NB4 (cell line): ENCODE data around the gene CTNNA2.

Source experiments
- MYC ChIP-seq: IDR thresholded peaks from 2 replicates; pipeline ENCODE4 v1.6.1; 2011; ENCODE audit warnings: low read depth, low read length
- POLR2A ChIP-seq: IDR thresholded peaks from 2 replicates; pipeline ENCODE4 v1.6.1; 2011; ENCODE audit warnings: mild to moderate bottlenecking; ENCODE audit not compliant: insufficient read length; ENCODE audit errors: extremely low read depth
- TF ChIP-seq, protein P1 (sequence below): IDR thresholded peaks from one replicate; pipeline ENCODE4 v1.5.1; 2012; ENCODE audit warnings: low read depth, low read length

DNA sequence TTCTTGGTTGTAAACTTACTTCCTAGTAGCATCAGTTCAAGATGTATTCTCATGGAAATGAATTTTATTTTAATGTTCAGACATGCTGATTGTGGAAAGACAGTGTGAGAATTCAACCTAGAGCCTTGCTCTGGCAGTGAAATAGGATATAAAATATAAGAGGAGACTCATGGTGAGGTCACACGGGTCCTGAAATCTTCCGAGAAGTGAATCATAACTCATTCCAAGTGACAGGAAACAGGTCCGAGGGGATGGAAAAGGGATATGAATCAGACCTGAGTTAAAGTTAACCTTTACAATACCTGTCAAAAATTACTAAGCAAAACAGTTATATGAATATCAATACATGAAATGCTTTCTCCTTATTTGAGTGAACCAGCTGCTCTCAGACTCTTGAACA is 976.9 kb downstream of the CTNNA2 start:
- TF ChIP-seq, protein P1, sequence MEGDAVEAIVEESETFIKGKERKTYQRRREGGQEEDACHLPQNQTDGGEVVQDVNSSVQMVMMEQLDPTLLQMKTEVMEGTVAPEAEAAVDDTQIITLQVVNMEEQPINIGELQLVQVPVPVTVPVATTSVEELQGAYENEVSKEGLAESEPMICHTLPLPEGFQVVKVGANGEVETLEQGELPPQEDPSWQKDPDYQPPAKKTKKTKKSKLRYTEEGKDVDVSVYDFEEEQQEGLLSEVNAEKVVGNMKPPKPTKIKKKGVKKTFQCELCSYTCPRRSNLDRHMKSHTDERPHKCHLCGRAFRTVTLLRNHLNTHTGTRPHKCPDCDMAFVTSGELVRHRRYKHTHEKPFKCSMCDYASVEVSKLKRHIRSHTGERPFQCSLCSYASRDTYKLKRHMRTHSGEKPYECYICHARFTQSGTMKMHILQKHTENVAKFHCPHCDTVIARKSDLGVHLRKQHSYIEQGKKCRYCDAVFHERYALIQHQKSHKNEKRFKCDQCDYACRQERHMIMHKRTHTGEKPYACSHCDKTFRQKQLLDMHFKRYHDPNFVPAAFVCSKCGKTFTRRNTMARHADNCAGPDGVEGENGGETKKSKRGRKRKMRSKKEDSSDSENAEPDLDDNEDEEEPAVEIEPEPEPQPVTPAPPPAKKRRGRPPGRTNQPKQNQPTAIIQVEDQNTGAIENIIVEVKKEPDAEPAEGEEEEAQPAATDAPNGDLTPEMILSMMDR, result no peak
- no peak for TF ChIP-seq POLR2A
- no peak for TF ChIP-seq MYC
